NCI-H1105 treated with DMSO at 0.1 percent for 48 hours (cell line): ENCODE measurements around the gene RNF148.
"Not testable (repeated sequence)": the region's sequence is repeated elsewhere in the genome, so short reads cannot be mapped to it uniquely, and the experiment has no call there.

Experiments used
- DNase-seq: peaks from one replicate; lab custom pipeline; 2025; lab: John Stamatoyannopoulos, UW

The RNF148 gene

GRCh38 chr7:122691569-122692235 lies 11.0 kb downstream of the RNF148 start:
- no peak for DNase-seq

DNA sequence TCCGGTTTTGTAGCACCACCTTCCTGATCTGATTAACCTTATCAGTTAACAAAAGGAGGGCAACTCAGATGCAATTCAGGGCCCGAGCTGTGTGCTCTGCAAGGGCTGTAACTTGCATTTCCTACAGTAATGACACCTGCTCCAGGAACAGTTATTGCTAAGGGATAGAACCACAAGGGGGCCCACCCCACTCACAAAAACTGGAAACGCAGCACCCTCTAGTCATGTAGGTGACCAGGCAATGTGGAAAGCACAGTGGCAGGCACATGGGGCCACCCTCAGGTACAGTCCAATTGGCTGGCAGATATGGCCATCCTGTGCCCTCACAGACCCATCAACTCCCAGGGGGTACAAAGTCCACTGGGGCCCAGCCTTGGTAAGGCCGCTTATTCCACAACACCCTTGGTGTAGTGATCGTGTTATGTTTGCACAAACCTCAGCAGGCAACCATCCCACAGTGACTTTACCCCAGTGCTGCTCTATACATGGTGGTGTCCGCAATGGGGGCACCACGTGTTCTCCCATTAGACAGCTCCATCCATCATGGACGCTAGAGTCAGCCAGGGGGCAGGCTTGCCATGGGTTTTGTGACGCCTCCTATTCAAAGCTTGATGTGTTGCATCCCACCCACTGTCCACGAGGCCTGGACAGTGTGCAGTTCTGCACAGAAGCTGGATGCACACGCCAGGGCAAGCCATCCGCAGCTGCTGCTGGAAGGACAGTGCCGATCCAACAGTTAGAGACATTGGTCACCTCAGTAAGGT lies 13.2 kb downstream of the RNF148 start:
- no peak for DNase-seq

DNA sequence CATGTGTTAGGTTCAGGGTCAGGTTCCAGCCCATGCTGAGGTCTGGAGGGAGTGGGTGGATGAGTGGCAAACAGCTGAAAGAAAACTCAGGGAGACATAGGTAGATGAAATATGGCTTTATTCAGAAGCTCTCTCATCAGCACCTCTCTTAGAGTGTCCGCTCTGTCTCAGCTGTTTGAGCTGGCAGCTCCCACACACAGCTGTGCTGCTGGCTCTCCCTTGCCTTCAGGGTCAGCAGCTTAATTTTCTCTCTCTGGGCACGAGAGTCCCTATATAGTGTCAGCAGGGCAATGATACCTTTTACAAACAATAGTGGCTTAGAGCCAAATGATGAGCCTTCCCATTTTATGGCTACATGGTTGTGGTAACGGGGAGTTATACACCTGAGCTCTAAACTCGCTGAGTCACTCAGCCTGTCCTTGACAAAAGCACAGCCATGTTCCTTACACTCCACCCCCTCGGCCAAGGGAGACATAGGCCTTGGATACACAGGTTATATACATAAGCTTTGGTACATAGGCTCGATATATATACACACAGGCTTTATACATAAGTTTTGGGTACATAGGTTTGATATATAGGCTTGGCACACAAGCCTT lies 14.2 kb downstream of the RNF148 start:
- DNase-seq, result no peak

DNA sequence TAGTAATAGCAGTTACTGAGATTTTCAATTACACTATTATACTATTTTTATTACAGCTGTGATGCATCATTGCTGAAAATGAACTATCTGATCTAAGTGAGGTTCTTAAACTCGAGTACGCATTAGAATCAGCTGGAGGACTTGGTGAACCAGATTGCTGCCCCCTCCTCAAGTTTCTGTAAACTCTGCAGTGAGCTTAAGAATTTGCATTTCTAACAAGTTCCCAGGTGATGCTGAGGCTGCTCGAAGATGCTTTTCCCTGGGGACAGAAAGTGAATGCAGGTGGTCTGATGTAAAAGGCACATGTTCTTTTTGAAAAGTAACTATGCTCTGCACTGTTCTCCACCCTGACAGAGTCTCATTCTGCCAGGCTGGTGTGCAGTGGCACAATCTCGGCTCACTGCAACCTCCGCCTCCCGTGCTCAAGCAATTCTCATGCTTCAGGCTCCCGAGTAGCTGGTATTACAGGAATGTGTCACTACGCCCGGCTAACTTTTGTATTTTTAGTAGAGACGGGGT lies 16.3 kb downstream of the RNF148 start:
- no peak for DNase-seq

- DNase-seq, result no peak
These were observed 18.2 kb downstream of the RNF148 start for GRCh38 chr7:122684504-122684903.

DNA sequence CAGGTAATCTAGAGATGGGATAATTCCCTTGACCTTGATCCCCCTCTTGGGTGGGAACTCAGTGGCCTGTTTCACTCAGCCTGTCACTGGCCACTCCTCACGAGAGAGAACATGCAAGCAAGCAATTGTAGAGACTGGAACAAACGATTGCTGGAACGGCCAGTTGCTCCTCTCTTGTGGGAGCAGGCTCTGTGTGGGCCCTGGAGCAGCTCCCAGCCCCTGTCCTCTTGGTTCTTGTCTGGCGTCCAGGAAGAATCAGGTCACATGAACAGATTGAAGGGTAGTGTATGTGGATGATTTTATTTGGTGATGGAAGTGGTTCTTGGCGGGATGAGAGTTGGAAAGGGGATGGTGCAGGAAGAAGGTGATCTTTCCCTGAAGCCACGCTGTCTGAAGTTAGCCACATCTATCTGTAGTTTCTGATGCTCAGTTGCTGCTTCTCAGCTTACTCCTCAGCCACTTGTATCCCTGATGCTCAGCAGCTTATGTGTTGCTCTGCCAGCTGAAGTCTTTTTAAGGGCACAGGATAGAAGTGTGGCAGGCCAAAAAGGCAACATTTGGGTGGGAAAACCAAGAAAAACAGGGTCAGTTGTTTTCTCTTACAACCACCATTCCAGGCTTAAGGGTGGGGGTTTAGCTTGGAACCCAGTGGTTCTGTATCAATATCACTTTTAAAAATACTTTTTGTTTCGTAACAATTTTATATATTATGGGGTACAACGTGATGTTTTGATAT lies 19.7 kb downstream of the RNF148 start:
- no peak for DNase-seq

- DNase-seq, result not testable (repeated sequence)
These were observed 21.5 kb downstream of the RNF148 start for GRCh38 chr7:122681186-122681585.

GRCh38 chr7:122679813-122680212 lies 22.9 kb downstream of the RNF148 start:
- DNase-seq, result no peak

DNA sequence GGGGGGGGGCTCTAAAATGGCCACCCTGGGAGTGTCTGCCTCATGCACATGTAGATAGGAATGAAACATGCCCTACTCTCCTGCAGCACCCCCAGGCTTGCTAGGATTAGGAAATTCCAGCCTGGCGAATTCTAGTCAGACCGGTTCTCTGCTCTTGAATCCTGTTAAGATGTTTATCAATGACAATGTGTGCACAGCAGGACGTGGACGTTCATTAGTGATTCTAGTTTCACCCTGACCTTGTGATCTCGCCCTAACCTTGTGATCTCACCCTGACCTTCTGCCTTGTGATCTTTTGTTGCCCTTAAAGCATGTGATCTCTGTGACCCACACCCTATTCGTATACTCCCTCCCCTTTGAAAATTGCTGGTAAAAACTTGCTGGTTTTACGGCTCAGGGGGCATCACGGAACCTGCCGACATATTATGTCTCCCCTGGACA lies 23.4 kb downstream of the RNF148 start:
- not testable (repeated sequence) for DNase-seq

- no peak for DNase-seq
These were observed 25.6 kb downstream of the RNF148 start for GRCh38 chr7:122677149-122677548.

- no peak for DNase-seq
These were observed 26.3 kb downstream of the RNF148 start for GRCh38 chr7:122676466-122676865.

DNA sequence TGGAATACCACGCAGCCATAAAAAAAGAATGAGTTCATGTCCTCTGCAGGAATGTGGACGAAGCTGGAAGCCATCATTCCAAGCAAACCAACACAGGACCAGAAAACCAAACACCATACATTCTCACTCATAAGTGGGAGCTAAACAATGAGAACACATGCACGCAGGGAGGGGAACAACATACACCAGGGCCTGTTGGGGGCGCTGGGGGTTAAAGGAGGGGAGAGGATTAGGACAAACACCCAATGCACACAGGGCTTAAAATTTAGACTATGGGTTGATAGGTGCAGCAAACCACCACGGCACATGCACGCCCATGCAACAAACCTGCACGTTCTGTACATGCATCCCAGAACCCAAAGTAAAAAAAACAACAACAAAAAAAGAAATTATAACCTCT lies 27.1 kb downstream of the RNF148 start:
- no peak for DNase-seq

GRCh38 chr7:122675011-122675410 lies 27.7 kb downstream of the RNF148 start:
- no peak for DNase-seq

GRCh38 chr7:122674502-122674901 lies 28.2 kb downstream of the RNF148 start:
- peak; percentile 72 for DNase-seq

GRCh38 chr7:122673951-122674350 lies 28.8 kb downstream of the RNF148 start:
- DNase-seq, result no peak

DNA sequence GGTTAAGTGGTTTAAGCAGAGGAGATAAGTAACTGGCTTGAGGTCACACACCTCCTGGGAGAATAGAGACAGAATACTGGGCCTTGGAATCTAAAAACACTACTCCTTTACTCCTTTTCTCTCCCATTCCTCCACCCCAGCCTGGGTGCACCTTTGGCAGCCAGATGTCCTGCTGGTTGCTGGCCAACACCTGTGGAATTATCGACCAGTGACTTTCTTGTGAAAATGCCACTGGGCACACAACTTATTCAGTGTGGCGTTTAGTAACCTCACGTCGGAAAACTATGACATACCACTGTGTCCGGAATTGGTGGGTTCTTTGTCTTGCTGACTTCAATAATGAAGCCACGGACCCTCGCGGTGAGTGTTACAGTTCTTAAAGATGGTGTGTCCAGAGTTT lies 30.2 kb downstream of the RNF148 start:
- no peak for DNase-seq

DNA sequence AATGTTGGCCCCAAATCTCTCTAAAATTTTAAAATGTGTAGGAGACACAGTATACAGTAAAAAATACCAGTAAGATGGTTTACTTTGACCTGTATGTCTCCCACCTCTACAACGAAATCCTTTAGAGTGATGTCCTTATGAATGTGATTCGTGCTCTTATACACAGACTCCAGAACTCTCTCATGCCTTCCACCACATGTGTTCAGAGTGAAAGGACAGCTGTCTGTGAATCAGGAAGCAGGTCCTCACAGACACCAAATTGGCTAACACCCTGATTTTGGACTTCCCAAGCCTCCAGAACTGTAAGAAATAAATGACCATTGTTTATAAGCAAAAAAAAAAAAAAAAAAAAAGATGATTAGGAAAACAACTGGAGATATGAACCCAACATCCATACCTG lies 39.0 kb downstream of the RNF148 start:
- no peak for DNase-seq

- DNase-seq, result no peak
These were observed 43.9 kb downstream of the RNF148 start for GRCh38 chr7:122658856-122659255.

DNA sequence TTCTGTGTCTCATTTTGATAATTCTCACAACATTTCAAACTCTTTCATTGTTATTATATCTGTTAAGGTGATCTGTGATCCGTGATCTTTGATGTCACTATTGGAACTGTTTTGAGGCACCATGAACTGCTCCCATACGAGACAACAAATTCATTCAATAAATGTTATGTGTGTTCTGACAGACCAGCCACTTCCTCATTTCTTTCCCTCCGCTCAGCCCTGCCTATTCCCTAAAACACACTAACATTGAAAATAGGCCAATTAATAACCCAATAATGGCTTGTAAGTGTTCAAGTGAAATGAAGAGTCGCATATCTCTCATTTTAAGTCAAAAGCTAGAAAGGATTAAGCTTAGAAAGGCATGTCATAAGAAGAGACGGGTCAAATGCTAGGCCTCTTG lies 49.0 kb downstream of the RNF148 start:
- no peak for DNase-seq

DNA sequence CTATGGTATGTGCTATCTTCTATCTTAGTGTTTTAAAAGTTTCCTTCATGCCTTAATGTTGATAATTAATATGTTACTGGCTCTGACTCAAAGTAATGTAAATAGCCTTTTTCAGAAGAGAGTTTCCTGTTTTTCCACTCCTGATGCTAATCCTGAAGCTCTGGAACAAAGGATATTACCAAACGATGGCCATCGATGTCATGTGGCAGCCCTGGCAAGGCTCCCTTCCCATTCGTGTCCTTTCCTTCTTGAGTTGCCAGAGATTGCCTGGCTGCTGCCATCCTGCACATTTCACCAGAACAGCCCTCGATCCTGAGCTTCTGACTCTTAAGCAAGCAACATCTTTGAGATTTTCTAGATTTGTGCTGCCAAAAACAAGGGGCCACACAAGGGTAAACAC lies 49.8 kb downstream of the RNF148 start:
- no peak for DNase-seq
